AG08396 (cell line): ENCODE data around the gene SCUBE1.
"Not testable (repeated sequence)": the region's sequence is repeated elsewhere in the genome, so short reads cannot be mapped to it uniquely, and the experiment has no call there.

Source experiments
- DNase-seq: peaks from one replicate; pipeline ENCODE4 v3.0.0; 2012; ENCODE audit warnings: low spot score, mixed read lengths

The SCUBE1 gene

GRCh38 chr22:43356881-43357280, 13.7 kb upstream of the SCUBE1 start:
- no peak for DNase-seq

- DNase-seq = not testable (repeated sequence)
These were observed 12.5 kb upstream of the SCUBE1 start for GRCh38 chr22:43355688-43356087.

- no peak for DNase-seq
These were observed 8.8 kb upstream of the SCUBE1 start for GRCh38 chr22:43351966-43352345.

GRCh38 chr22:43349636-43350035, 6.5 kb upstream of the SCUBE1 start:
- DNase-seq = no peak

- DNase-seq = peak; percentile 72
These were observed 3.4 kb upstream of the SCUBE1 start for GRCh38 chr22:43346521-43346929.

GRCh38 chr22:43345761-43346301, 2.7 kb upstream of the SCUBE1 start:
- DNase-seq = no peak

- no peak for DNase-seq
These were observed 2.2 kb upstream of the SCUBE1 start for GRCh38 chr22:43345356-43345755.

GRCh38 chr22:43344520-43344787, 1.3 kb upstream of the SCUBE1 start:
- no peak for DNase-seq

GRCh38 chr22:43343670-43344519, 723 bp upstream of the SCUBE1 start:
- no peak for DNase-seq

GRCh38 chr22:43342347-43343261, 568 bp downstream of the SCUBE1 start:
- no peak for DNase-seq

GRCh38 chr22:43341565-43341964, 1.6 kb downstream of the SCUBE1 start:
- no peak for DNase-seq

- no peak for DNase-seq
These were observed 4.3 kb downstream of the SCUBE1 start for GRCh38 chr22:43338766-43339345.

GRCh38 chr22:43337946-43338345, 5.2 kb downstream of the SCUBE1 start:
- DNase-seq = no peak

- no peak for DNase-seq
These were observed 5.8 kb downstream of the SCUBE1 start for GRCh38 chr22:43337385-43337784.

GRCh38 chr22:43334378-43334777, 8.8 kb downstream of the SCUBE1 start:
- DNase-seq = no peak

GRCh38 chr22:43333978-43334377, 9.2 kb downstream of the SCUBE1 start:
- DNase-seq = no peak

- no peak for DNase-seq
These were observed 10.0 kb downstream of the SCUBE1 start for GRCh38 chr22:43333156-43333555.

GRCh38 chr22:43331698-43332097, 11.5 kb downstream of the SCUBE1 start:
- DNase-seq = no peak

- no peak for DNase-seq
These were observed 12.1 kb downstream of the SCUBE1 start for GRCh38 chr22:43331069-43331451.

GRCh38 chr22:43330178-43331068, 12.7 kb downstream of the SCUBE1 start:
- DNase-seq = no peak

GRCh38 chr22:43329061-43329460, 14.1 kb downstream of the SCUBE1 start:
- DNase-seq = no peak

- DNase-seq = no peak
These were observed 16.1 kb downstream of the SCUBE1 start for GRCh38 chr22:43327157-43327438.
